Effector CD4-positive, alpha-beta T cell (primary cell): ENCODE measurements around the gene FTCDNL1.

Source experiments
- DNase-seq: peaks from one replicate; pipeline ENCODE4 v3.0.0-alpha.2; 2020

The FTCDNL1 gene

DNA sequence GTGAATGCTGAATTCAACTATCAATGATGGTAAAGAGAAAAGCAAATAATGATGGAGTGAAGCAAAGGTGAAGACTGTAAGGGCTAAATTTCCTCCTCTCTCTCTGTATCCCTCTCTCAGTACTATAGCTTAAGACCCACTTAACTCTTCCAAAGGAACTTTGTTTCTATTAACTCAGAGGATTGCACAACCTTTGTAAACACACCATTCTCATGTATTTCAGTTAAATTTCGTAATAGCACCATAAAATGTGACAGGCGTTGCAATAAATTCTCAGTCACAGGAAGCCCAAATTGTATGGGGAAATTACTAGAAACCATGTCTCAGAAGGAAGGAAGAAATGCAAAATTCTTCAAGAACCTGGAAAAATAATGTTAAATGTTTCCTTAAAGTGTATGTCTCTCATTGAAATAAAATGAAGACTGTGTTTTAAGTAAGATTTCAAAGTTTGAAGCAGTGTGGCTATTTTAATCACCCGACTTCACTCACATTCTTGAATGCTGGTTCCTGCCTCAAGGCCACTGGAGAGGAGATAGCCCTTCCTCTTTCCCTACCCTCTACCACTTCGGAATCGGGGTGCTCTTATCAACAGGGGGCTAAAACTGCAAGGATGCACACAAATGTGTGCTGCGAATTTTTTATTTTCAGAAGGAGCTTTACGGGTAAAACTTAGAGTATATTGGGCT, 112.1 kb downstream of the FTCDNL1 start:
- no peak for DNase-seq

DNA sequence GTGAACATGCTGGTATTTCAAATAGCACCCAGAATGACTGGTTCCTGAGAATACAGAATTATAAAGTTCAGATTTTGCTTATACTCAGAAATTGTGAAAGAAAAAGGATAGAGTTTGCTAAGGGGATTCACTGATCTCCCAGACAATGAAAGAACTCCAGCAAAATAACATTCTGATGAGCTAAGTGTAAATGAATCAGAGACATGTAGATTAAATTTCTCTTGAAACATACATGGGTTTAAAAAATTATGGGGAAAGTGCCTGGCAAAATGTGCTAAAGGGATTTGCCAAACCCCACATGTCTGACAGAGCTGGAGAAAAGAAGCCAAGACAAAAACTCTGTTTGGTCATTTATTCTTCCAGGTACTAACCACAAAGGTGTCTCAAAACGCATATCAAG, 116.3 kb downstream of the FTCDNL1 start:
- DNase-seq, result no peak

DNA sequence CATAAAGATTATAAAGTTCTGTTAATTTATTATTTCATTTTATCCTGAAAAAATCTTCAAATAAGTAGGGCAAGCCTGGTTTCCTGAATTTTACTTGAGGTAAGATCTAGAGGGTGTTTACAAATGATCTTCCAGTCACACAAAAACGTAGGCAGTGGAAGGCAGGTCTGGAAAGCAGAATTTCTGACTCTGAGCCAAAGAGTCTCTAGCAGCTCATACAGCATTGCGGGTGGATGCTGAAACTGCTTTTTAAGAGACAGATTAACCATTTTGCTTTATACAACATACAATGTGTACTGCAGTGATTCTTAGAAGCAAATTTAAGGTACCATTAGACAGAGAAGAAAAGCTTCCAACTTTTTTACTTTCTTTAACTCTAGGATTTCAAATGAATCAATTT, 117.0 kb downstream of the FTCDNL1 start:
- DNase-seq, result no peak

DNA sequence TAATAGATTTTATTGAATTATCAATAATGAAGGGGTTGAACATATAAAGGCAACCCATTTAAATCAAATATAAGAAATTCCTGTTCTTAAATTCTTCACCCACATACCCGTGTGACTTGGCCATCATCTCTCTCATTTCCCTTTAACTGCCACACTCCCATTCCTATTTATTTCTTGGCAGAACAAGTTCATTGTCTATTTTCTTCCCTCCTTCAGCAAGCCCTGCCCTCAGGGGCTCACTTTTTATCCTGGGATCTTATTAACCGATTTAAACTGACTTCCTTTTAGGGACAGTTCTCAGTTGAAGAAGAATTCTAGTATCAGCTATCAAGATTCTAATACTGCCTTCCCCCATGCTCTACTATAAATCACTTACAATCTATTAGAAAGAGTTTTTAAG, 123.2 kb downstream of the FTCDNL1 start:
- no peak for DNase-seq

DNA sequence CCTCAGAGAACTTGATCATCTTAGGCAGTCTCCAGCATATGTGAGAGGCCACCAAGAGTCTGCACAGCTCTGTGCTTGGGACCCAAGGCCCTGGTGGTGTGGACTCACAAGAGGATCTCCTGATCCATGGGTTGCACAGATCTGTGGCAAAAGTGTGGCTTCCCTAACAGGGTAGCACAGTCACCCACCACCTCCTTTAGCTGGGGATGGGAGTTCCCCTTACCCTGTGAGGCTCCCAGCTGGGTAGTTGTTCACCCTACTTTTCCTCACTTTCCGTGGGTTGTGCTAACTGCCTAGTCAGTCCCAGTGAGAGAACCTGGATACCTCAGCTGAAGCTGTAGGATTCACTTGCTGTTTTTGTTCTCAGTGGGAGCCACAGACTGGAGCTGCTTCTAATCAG, 123.7 kb downstream of the FTCDNL1 start:
- no peak for DNase-seq

DNA sequence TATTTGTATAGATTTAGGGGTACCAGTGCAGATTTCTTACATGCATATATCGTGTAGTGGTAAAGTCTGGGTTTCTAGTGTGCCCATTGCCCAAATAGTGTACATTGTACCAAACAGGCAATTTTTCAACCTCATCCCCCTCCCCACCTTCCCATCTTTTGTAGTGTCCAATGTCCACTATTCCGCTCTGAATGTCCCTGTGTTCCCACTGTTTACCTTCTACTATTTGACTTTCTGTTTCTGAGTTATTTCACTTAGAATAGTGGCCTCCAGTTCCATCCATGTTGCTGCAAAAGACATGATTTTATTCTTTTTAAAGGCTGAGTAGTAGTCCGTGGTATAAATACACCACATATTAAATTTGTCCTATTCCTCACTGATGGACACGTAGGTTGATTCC, 132.9 kb downstream of the FTCDNL1 start:
- DNase-seq, result no peak

DNA sequence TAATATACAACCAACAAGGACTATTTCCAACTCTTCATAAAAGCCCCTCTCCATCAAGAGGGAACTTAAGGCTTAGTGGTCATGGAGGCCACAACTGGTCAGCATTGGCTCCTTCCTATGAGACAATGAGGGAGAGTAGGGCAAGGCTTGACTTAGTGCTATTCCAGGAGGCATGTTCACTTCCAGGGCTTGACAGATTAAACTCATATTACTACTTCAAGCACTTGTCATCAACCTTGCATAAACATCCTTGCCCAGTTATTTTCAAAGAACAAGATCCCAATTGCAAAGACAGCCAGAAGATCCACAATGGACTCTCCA, 133.4 kb downstream of the FTCDNL1 start:
- no peak for DNase-seq

DNA sequence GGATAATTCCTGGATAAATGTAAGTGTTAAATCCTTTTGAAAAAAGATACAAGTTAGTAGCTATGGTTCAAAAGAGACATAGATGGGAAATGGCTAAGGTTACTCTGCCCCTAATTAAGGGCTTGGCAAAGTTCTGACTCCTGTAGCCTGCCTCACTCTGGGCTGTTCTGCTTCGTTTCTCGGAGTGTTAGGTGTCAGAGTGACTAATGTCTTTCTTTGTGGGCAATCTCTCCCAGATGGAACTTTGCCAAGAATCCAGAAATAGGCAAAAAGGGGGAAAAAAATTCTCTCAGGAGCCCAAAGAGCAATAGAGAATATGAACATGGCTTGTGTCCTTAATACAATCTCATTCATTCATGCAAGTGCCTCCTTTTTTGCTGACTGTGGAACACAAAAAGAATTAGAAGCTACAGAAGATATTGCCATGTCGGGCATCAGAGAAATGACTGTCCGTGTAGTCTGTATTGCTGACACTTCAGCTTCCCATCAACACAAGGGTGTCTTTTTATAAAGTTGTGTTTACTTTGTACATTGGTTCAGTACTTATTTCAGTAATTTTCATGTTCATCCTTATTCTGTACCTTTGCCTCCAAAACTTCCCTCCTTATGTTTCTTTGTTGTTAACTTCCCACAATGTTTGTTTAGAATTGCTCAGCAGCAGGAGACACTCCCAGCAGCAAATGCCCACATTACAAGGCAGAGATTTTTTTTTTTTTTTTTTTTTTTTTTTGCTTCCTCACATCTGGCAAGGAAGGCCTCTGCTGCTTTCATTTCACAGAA, 134.0 kb downstream of the FTCDNL1 start:
- DNase-seq, result no peak

DNA sequence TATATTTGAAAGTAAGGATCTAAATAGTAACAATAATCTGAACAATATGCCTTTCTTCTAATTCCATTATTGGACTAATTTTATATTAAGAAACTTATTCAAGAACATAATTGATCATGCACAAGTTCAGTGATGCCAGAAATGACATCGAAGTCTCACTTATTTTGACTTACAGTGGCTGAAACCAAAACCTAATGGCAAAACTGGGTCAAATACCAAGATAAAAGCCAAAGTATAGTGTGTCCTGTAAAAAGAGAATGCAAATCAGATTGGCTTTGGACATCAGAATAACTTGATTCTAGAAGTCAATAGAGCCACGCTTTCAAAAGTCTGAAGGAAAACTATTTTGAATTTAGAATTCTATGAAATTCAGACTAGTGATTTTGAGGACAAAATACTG, 137.2 kb downstream of the FTCDNL1 start:
- no peak for DNase-seq

DNA sequence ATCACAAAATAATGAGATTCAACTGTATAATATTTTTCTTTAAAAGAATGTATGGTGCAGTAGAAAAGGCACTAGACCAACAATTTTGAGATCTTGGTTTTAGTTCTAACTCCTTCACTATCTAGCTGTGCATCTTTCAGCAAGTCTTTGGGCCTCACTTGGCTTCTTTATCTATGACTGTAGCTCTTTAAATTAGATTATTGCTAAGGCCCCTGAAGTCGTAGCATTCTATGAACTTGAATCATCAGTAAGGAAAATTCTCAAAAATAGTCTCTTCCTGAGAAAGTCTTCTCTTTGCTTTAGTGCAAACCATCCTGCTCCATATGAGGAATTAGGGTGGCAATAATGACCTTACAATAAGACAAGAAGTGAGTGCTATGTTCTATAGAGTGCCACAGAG, 140.4 kb downstream of the FTCDNL1 start:
- DNase-seq, result no peak
